ENCODE measurements around the gene TRIM22. TPM values are rescaled to one million over a fixed set of nuclear protein-coding genes. Genes with fewer than 3 reads are reported as not detected.
"Not testable (repeated sequence)": the region's sequence is repeated elsewhere in the genome, so short reads cannot be mapped to it uniquely, and the experiment has no call there.

TRIM22 gene
- total RNA-seq, 1 donor from 2014 or later, result 1.7 TPM

- no peak overlapping the region for H3K27ac Mint-ChIP-seq
- DNase-seq (ENCODE audit: low spot score, unreplicated experiment), result no peak
- no peaks in the 10 kb centered on the region for H3K4me1 Mint-ChIP-seq (ENCODE audit: low read depth)
- peaks cover 4% of the 10 kb centered on the region for H3K9me3 Mint-ChIP-seq (ENCODE audit: low read depth)
- H3K27me3 Mint-ChIP-seq, result no peaks in the 10 kb centered on the region
- no peak overlapping the region for H3K4me3 Mint-ChIP-seq (ENCODE audit: low read depth)
- no peak for TF ChIP-seq CTCF (IDR thresholded peaks at IDR 0.05; ENCODE audit: unreplicated experiment)
- peaks cover 29% of the 10 kb centered on the region for H3K36me3 Mint-ChIP-seq (ENCODE audit: insufficient read depth)
Measured at GRCh38 chr11:5671831-5672230, 17.8 kb upstream of the TRIM22 start.

- peaks cover 42% of the 10 kb centered on the region for H3K36me3 Mint-ChIP-seq (ENCODE audit: insufficient read depth)
- peaks cover 4% of the 10 kb centered on the region for H3K9me3 Mint-ChIP-seq (ENCODE audit: low read depth)
- H3K4me1 Mint-ChIP-seq (ENCODE audit: low read depth), result no peaks in the 10 kb centered on the region
- TF ChIP-seq CTCF (IDR thresholded peaks at IDR 0.05; ENCODE audit: unreplicated experiment), result no peak
- H3K4me3 Mint-ChIP-seq (ENCODE audit: low read depth), result no peak overlapping the region
- no peaks in the 10 kb centered on the region for H3K27me3 Mint-ChIP-seq
- H3K27ac Mint-ChIP-seq, result no peak overlapping the region
- DNase-seq (ENCODE audit: low spot score, unreplicated experiment), result no peak
Measured at GRCh38 chr11:5674391-5674790, 15.2 kb upstream of the TRIM22 start.

- Mint-ChIP-seq H3K4me1 (ENCODE audit: low read depth) (peaks cover 21% of the 10 kb centered on the region), H3K4me3 (ENCODE audit: low read depth) (no peak overlapping the region), H3K27ac (no peak overlapping the region), H3K9me3 (ENCODE audit: low read depth) (peaks cover under 1% of the 10 kb centered on the region), H3K27me3 (no peaks in the 10 kb centered on the region), H3K36me3 (ENCODE audit: insufficient read depth) (peaks cover 49% of the 10 kb centered on the region)
- no peak for TF ChIP-seq CTCF (IDR thresholded peaks at IDR 0.05; ENCODE audit: unreplicated experiment)
- no peak for DNase-seq (ENCODE audit: low spot score, unreplicated experiment)
Measured at GRCh38 chr11:5679811-5680210, 9.8 kb upstream of the TRIM22 start.

- not testable (repeated sequence) for DNase-seq (ENCODE audit: low spot score, unreplicated experiment); H3K4me3 Mint-ChIP-seq (ENCODE audit: low read depth); H3K27ac Mint-ChIP-seq; H3K27me3 Mint-ChIP-seq; H3K9me3 Mint-ChIP-seq (ENCODE audit: low read depth)
- Mint-ChIP-seq H3K4me1 (ENCODE audit: low read depth) (peaks cover 24% of the 10 kb centered on the region), H3K36me3 (ENCODE audit: insufficient read depth) (peaks cover 32% of the 10 kb centered on the region)
Measured at GRCh38 chr11:5682890-5683441, 6.6 kb upstream of the TRIM22 start.

- not testable (repeated sequence) for DNase-seq (ENCODE audit: low spot score, unreplicated experiment); H3K9me3 Mint-ChIP-seq (ENCODE audit: low read depth); H3K27me3 Mint-ChIP-seq
- Mint-ChIP-seq H3K36me3 (ENCODE audit: insufficient read depth) (peaks cover 25% of the 10 kb centered on the region), H3K4me3 (ENCODE audit: low read depth) (peak overlapping the region; percentile 76), H3K27ac (peak overlapping the region; percentile 100), H3K4me1 (ENCODE audit: low read depth) (peaks cover 24% of the 10 kb centered on the region)
Measured at GRCh38 chr11:5683620-5684019, 6.0 kb upstream of the TRIM22 start.

DNA sequence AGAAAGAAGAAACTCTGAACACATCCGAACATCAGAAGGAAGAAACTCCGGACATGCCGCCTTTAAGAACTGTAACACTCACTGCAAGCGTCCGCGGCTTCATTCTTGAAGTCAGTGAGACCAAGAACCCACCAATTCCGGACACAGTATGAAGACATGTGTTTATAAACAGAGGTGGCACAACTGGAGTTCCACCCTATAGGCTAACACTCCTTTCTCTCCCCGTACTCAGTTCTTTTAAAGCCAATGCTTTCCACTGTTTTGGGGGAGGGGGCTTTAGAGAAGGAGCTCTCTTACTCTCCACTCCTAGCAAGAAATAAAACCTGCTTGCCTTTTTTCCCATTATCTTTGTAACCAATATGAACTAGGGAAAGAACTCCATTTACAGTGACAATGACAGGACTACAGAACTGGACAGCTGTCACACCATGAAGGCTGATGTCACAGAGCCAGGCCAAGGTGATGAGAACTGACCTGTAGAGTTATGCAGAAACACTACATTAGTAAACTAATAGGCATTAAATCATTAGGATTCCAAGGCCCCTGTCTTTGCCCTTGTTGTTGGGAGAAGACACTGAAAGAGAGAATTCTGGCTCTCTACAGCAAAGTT is 5.4 kb upstream of the TRIM22 start:
- TF ChIP-seq CTCF (IDR thresholded peaks at IDR 0.05; ENCODE audit: unreplicated experiment), result no peak
- Mint-ChIP-seq H3K27me3 (no peaks in the 10 kb centered on the region), H3K9me3 (ENCODE audit: low read depth) (peaks cover 5% of the 10 kb centered on the region), H3K4me1 (ENCODE audit: low read depth) (peaks cover 24% of the 10 kb centered on the region), H3K36me3 (ENCODE audit: insufficient read depth) (peaks cover 20% of the 10 kb centered on the region), H3K4me3 (ENCODE audit: low read depth) (peak overlapping the region; percentile 76), H3K27ac (peak overlapping the region; percentile 100)
- DNase-seq (ENCODE audit: low spot score, unreplicated experiment), result no peak
